Measurements from ENCODE around the gene FXYD6.
A peak's percentile ranks its signal among the peaks of the same experiment; 100 is the strongest.

The FXYD6 gene

GRCh38 chr11:117878314-117878938 lies 2.0 kb upstream of the FXYD6 start:
- Histone ChIP-seq H3K27me3 (ENCODE audit: control insufficient read depth, insufficient read depth, low read length) (no peaks in the 10 kb centered on the region), H3K4me2 (ENCODE audit: low read length) (no peak overlapping the region), H3K4me1 (no peaks in the 10 kb centered on the region), H3K27ac (no peak overlapping the region), H3K9me3 (ENCODE audit: control insufficient read depth, low read length) (no peaks in the 10 kb centered on the region), H3K36me3 (ENCODE audit: control insufficient read depth, insufficient read depth, low read length) (no peaks in the 10 kb centered on the region), H3K4me3 (ENCODE audit: low read depth, low read length) (no peak overlapping the region), H2AFZ (no peak overlapping the region), H3K9ac (no peak overlapping the region), H3K79me2 (no peaks in the 10 kb centered on the region)
- no peak for TF ChIP-seq CTCF (IDR thresholded peaks at IDR 0.05)

DNA sequence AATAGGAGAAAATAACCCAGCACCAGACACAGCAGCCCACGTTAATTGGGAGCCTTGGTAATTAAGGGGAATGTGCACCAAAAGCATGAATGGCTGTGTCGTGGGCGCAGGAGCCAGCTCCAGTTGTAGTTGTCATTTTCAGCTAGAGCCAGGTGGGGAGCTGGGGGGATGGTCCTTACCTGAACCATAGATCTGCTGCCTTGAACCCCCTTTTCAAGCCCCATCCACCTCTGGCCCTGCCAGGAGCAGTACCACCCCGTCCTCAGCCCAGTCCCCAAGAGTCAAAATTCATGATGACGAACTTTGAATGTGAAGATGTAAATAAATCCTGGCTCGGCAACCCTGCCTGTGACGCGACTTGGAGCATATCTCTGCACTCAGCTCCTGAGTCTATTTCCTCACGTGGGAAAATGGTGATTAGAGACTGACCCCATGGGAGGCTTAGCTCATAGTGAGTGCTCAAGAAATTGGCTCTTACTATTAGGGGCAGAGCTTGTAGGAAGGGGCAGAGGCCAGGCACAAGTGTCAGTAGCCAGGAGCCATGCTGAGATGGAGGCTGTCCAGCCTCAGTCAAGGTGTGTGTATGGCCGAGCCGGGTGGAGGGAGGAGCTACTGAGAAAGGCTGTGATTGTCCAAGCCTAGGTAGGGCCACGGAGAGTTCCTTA lies 794 bp upstream of the FXYD6 start:
- H3K79me2 ChIP-seq = no peaks in the 10 kb centered on the region
- H3K4me2 ChIP-seq (ENCODE audit: low read length) = peak overlapping the region; percentile 51
- H3K27me3 ChIP-seq (ENCODE audit: control insufficient read depth, insufficient read depth, low read length) = no peaks in the 10 kb centered on the region
- peak overlapping the region; percentile 37 for H3K4me3 ChIP-seq (ENCODE audit: low read depth, low read length)
- peak overlapping the region; percentile 24 for H3K27ac ChIP-seq
- H2AFZ ChIP-seq = peak overlapping the region; percentile 50
- no peak overlapping the region for H3K9ac ChIP-seq
- H3K4me1 ChIP-seq = no peaks in the 10 kb centered on the region
- H3K9me3 ChIP-seq (ENCODE audit: control insufficient read depth, low read length) = no peaks in the 10 kb centered on the region
- no peaks in the 10 kb centered on the region for H3K36me3 ChIP-seq (ENCODE audit: control insufficient read depth, insufficient read depth, low read length)
- no peak for TF ChIP-seq CTCF (IDR thresholded peaks at IDR 0.05)

DNA sequence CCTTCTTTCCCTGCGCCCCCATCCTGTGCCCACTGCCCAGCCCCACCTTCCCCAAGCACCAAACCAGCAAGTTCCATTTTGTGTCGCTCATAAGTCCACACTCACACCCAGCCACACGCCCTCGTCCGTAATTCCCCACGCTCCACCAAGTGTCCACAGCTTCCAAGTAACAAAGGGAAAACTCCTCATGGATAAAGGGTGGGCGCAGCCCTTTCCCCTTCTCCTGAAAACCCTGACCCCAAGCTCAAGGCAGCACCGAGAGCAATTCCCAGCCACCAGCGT lies 458 bp downstream of the FXYD6 start:
- no peak for TF ChIP-seq CTCF (IDR thresholded peaks at IDR 0.05)
- H3K9me3 ChIP-seq (ENCODE audit: control insufficient read depth, low read length) = no peaks in the 10 kb centered on the region
- H3K27me3 ChIP-seq (ENCODE audit: control insufficient read depth, insufficient read depth, low read length) = no peaks in the 10 kb centered on the region
- peak overlapping the region; percentile 51 for H3K4me2 ChIP-seq (ENCODE audit: low read length)
- H3K27ac ChIP-seq = no peak overlapping the region
- H3K9ac ChIP-seq = no peak overlapping the region
- H3K4me3 ChIP-seq (ENCODE audit: low read depth, low read length) = peak overlapping the region; percentile 37
- peak overlapping the region; percentile 46 for H2AFZ ChIP-seq
- H3K36me3 ChIP-seq (ENCODE audit: control insufficient read depth, insufficient read depth, low read length) = no peaks in the 10 kb centered on the region
- no peaks in the 10 kb centered on the region for H3K4me1 ChIP-seq
- no peaks in the 10 kb centered on the region for H3K79me2 ChIP-seq

DNA sequence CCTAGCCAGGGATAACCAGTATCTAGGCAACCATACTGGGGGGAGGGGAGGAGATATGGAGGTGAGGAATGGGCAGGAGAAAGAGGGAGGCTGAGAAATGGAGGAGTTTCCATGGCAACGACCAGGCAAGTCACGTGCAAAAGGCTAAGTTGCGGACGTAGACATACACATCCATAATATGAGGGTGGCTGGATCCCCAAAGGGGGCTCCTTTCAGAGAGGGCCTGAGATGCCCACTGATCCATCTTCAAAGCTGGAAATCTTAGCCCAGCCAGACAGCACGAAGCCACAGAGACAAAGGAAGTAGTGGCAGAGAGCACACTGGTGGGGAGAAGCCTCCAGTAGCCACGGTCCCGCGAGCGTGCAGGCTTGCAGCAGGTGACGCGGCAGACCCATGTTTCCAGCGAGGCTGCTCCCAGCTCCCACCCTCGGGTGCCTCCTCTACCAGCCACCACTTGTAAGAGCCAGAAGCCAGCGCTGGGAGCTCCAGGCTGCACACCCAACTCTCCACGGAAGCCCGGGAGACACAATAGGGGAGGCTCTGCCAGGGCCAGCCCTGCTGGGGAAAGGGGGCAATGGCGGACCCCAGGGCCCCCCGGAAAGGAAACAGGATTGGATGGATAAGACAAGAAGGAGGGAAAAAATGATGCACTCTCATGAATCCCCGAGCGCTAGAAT lies 938 bp downstream of the FXYD6 start:
- Histone ChIP-seq H3K4me3 (ENCODE audit: low read depth, low read length) (peak overlapping the region; percentile 37), H3K27me3 (ENCODE audit: control insufficient read depth, insufficient read depth, low read length) (no peaks in the 10 kb centered on the region), H3K27ac (no peak overlapping the region), H3K79me2 (no peaks in the 10 kb centered on the region), H2AFZ (no peak overlapping the region), H3K36me3 (ENCODE audit: control insufficient read depth, insufficient read depth, low read length) (no peaks in the 10 kb centered on the region), H3K4me2 (ENCODE audit: low read length) (peak overlapping the region; percentile 51), H3K4me1 (no peaks in the 10 kb centered on the region), H3K9me3 (ENCODE audit: control insufficient read depth, low read length) (no peaks in the 10 kb centered on the region), H3K9ac (no peak overlapping the region)
- no peak for TF ChIP-seq CTCF (IDR thresholded peaks at IDR 0.05)

All from parathyroid adenoma (tissue), 2 donors.